ENCODE data around the gene THRSP.

The THRSP gene

DNA sequence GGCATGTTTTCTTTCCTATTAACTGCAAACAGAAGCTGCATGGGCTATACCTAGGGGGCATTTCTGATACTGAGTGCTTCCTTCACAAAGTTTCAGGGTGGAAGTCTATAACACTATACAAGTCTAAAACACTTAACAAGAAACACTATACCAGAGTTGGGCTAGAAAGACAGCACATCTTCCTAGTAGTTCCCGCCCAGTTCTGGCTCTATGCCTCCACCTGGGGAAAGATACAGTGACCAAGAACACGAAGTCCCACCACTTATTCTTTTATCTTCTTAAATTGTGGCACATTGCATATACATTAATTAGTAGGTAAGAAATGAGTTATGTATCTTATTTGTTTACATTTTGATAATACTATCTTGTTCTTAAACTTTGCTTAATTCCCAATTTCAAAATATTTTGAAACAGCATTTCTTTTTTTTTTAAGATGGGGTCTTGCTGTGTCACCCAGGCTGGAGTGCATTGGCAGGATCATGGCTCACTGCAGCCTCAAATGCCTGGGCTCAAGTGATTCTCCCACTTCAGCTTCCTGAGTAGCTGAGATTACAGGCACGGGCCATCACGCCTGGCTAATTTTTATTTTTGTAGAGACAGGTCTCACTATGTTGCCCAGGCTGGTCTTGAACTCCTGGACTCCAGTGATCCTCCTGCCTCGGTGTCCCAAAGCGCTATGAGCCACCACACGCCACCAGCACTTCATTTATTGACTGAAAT is 34.2 kb downstream of the THRSP start:
- DNase-seq (ENCODE audit: low read depth) = no peak

DNA sequence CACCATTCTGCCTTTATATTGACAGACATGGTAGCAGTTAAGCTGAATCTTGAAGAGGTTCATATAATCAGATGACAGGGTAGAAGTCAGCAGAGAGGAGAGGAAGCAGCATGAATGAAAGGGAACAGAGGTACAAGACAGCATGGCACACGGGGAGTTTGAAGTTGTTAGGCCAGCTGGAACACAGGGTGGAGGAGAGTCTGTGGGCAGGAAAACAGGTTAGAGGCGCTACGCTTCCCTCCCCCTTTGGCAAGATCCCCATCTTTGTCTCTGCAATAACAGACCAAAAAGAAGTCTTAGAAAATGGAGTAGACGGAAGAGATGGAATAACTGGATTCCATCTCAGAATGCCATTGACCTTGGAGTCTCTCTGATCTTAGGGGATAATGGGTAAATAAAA is 36.0 kb downstream of the THRSP start:
- no peak for DNase-seq (ENCODE audit: low read depth)

DNA sequence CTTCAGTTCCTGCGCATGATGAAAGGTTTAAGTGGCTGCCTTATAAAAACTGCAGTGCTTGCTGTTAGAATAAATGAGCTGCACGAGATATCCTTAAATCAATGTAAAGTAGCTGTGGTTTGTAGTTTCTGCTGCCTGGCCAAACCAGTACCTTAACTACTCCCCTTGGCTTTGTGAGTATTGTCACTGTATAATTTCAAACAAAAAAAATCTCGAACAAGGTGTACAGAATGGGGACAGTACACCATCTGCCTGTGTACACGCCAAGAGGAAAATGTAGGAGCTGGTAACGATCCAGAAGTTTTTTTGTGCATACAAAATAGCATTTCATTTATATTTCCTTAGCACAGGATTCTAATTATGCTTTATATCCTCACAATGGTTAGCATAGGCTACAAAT is 36.6 kb downstream of the THRSP start:
- DNase-seq (ENCODE audit: low read depth) = no peak

DNA sequence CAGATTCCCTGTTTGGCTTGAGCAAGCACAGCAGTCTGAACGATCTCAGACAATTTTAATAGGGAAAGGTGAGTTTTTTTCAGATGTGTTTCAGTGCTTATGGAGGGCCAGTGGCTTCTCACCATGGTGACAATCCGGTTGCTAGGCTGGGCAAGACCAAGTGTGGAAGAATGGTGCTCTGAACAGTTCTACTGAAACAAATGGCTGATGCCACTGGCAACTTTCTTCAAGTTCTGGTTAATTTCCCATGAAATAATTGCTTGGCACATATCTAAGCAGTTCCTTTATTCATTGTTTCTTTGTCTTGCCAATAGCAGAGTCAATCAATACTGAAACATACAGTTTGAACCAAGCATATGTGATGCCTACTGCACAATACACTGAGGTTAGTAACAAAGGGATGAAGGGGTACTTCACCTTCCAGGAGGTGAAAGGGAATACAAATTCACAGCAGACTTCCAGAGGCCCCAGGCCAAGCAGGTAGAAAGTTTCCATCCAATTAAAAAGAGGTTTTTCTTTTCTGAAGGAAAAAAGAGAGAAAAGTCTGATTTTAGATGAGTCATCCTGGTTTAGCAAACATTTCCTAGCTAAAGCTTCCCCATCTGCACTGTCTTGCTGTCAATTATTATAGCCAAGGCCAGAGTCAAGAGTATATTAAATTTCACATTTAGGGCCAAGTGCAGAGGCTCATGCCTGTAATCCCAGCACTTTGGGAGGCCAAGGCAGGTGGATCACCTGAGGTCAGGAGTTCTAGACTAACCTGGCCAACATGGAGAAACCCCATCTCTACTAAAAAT is 37.2 kb downstream of the THRSP start:
- DNase-seq (ENCODE audit: low read depth) = no peak

DNA sequence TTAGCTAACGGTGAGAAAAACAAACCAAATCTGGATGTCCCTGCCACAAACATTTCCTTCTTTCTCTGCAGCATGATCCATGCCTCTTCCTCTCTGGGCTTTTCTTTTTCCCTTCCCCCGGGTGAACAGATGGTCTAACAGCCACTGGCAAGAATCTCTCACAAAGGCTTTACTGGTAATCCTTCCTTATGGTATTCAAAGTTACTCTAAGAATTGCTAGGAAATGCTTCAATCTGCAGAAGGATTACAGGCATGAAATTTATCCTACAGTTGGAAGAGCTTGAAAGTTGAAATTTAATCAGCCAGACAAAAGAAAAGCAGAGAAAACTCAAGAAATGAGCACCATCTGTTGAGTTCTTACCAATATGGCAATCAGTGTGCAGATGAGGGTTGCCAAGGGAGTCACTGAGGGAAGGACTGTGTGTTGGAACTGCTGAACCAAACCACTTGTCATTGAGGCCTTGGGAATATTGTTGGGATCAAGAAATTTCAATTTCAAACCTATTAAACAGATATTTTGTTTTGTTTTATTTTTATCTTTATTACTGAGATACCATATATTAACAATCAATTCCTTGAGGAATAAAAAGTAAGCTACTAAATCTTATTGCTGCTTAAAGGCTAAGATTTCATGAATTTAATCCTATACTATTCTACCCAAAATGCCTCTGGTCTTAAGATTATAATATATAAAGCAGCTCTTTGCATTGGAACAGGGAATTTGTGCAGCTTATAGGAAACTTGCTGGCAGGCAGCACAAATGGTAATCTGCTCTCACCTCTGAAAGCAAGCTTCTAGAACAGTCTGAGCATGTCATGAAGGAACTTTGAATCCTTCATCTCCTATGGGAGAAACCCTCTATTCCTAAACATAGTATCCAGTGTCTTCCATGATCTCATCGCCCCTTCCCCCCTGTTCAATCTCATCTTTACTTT is 45.7 kb downstream of the THRSP start:
- no peak for DNase-seq (ENCODE audit: low read depth)

DNA sequence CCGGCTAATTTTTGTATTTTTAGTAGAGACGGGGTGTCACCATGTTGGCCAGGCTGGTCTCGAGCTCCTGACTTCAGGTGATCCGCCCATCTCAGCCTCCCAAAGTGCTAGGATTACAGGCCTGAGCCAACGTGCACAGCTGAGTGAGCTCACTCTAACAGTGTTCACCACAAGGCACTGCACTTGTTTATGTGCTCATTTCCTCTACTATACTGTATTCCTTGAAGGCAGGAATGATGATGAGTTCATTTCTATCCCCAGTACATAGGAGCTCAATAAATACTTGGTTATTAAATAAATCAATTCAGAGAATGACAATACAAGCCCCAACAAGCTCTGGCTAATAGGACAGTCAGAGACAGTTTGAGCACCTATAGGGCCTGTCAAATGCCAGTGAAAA is 46.7 kb downstream of the THRSP start:
- DNase-seq (ENCODE audit: low read depth) = no peak

DNA sequence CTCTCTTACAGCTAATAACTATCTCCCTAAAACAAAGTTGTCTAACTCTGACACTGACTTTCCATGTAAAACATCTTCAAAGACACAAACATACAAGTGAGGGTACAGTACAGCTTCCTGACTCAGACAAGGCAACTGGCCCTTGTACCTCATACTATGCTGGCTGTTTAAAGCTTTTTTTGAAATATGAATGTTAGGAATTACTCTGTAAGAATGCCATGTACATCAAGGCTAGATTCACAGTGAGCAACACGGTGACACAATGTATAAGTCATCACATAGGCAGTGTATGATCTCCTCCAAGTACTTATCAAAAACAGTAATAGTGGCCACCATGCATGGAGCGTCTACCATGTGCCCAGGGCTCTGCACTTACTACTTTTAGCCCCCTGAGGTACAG is 47.2 kb downstream of the THRSP start:
- DNase-seq (ENCODE audit: low read depth) = no peak

DNA sequence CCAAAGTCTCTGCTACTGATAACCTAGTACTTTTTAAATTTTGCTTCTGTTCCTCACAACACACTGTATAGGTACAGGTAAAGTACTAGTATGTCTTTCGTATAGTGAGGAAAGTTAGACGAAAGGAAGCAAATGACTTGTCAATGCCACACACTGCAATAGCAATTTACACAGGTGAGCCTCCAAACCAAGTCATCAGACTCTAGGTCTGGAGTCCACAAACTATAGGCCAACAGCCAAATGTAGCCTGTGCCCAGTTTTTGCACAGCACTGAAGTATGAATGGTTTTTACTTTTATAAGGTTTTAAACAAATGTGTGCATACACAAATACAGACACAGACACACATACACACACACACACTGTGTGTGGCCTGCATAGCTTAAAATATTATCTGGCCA is 47.6 kb downstream of the THRSP start:
- DNase-seq (ENCODE audit: low read depth) = no peak

DNA sequence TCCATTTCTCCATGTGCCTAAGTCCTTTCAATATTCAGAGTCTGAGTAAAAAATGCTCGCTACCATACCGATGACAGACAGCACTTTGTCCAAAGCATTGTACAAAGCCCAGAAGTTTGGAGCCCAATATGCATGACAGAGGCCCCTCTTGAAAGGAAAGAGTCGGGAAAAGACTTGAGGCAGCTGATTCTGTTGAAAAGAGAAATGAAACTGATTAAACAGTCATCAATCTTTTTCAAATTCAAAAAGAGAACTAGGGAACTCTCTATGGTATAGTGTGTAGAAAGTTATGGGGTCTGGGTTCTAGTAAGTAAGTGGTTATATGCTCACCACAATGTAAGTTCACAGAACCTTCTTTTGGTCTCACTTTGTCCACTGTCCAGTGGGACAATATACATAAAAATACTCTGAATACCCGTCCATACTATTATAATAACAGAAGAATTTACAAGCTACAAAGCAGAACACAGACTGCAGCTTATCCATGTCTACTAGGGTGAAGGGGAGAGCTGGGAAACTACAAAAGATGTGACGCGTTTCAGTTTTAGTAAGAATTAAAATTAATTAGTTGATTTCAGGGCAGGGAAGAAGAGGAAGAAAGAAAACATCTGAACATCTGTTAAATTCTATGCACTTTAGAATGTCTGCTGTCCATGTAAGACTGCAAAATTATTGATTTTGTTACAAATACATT is 49.1 kb downstream of the THRSP start:
- DNase-seq (ENCODE audit: low read depth) = no peak
